CD4-positive, alpha-beta T cell (primary cell): ENCODE measurements around the gene DDN. TPM values are rescaled to one million over a fixed set of nuclear protein-coding genes. Genes with fewer than 3 reads are reported as not detected.

Experiments used
- ATAC-seq: fragments of 200-7000 bp; cut with Tn5 transposase; one replicate; pipeline ENCODE4 v1.10.0; 2022; ENCODE audit warnings: mild to moderate bottlenecking; ENCODE audit not compliant: poor library complexity
- CTCF ChIA-PET: fragments of 350-600 bp; sonication (Branson Sonifier 250); formaldehyde crosslinking; loops from one replicate; lab custom pipeline; 2021; ENCODE audit warnings: antibody characterized with exemption, inconsistent platforms; lab: Charles Lee
- POLR2A ChIA-PET: fragments of 350-600 bp; sonication (Branson Sonifier 250); formaldehyde crosslinking; loops from one replicate; lab custom pipeline; 2021; ENCODE audit warnings: antibody characterized with exemption, inconsistent platforms; lab: Charles Lee
- DNase-seq, 14 experiments: peaks; one replicate each; pipeline ENCODE4 v3.0.0-alpha.2; 2013 to 2020; ENCODE audit warnings: mixed read lengths in 2 of 14
- H3K27ac ChIP-seq, 2 donors: one replicate each; pipeline versions ENCODE4 v1.5.1 to v1.7.0; 2013; ENCODE audit warnings: low read length in 2 of 2, low read depth in 1 of 2, mild to moderate bottlenecking in 1 of 2
- H3K27me3 ChIP-seq, 2 experiments: 1 replicate in 1 of 2; 2 replicates in 1 of 2; pipeline versions ENCODE4 v1.6.1 to v1.7.0; 2013; ENCODE audit warnings: low read length in 2 of 2, control low read depth in 1 of 2, mild to moderate bottlenecking in 1 of 2, moderate library complexity in 1 of 2; ENCODE audit not compliant: insufficient read depth in 2 of 2, control insufficient read depth in 1 of 2
- H3K36me3 ChIP-seq: one replicate; pipeline ENCODE4 v1.6.1; 2013; ENCODE audit warnings: low read length, control low read depth; ENCODE audit not compliant: insufficient read depth
- H3K4me1 ChIP-seq: one replicate; pipeline ENCODE4 v1.6.1; 2013; ENCODE audit warnings: low read length, control low read depth; ENCODE audit not compliant: insufficient read depth
- H3K4me3 ChIP-seq: one replicate; pipeline ENCODE4 v1.5.1; 2013; ENCODE audit warnings: mild to moderate bottlenecking, low read length, moderate library complexity
- H3K9me3 ChIP-seq, 2 experiments: 1 replicate in 1 of 2; 2 replicates in 1 of 2; pipeline versions ENCODE4 v1.6.1 to v1.7.0; 2013; ENCODE audit warnings: low read length in 2 of 2, mild to moderate bottlenecking in 2 of 2, control low read depth in 1 of 2, moderate library complexity in 1 of 2; ENCODE audit not compliant: control insufficient read depth in 1 of 2, insufficient read depth in 1 of 2
- H3K27ac Mint-ChIP-seq: one replicate; pipeline ENCODE4 v1.8.0; 2020; ENCODE audit warnings: mixed read lengths
- H3K27me3 Mint-ChIP-seq: one replicate; pipeline ENCODE4 v1.8.0; 2021; ENCODE audit warnings: mixed read lengths
- H3K36me3 Mint-ChIP-seq: one replicate; pipeline ENCODE4 v1.8.0; 2021; ENCODE audit warnings: low read depth, mixed read lengths
- H3K4me1 Mint-ChIP-seq: one replicate; pipeline ENCODE4 v1.8.0; 2021; ENCODE audit warnings: low read depth, mixed read lengths
- H3K4me3 Mint-ChIP-seq: one replicate; pipeline ENCODE4 v1.8.0; 2020; ENCODE audit warnings: mild to moderate bottlenecking, mixed read lengths
- H3K9me3 Mint-ChIP-seq: one replicate; pipeline ENCODE4 v1.8.0; 2020; ENCODE audit warnings: mixed read lengths
- CTCF ChIP-seq: fragments of 200-600 bp; IDR thresholded peaks from one replicate; pipeline ENCODE4 v1.8.0; 2022; ENCODE audit warnings: antibody characterized with exemption, mild to moderate bottlenecking
- intact Hi-C, 2 experiments: fragments of 100-400 bp; cut with DNase I in 1 of 2; cut with micrococcal nuclease in 1 of 2; formaldehyde crosslinking; loops; one replicate each; pipeline versions ENCODE4 v1.15.1 to v1.9.0; 2023 to 2025; cut with DNase I, micrococcal nuclease
- polyA plus RNA-seq, 2 donors: library from polyadenylated mRNA; unstranded; fragments of 120-200 nt; gene quantifications; one replicate each; pipeline ENCODE4 v1.2.1, GENCODE V29; 2013
- total RNA-seq, 174 experiments: library from RNA in 2 of 174; stranded (reverse) in 2 of 174; gene quantifications; one replicate each; pipeline ENCODE4 v1.2.3 and lab custom pipeline; 2021 to 2026

DDN gene
- total RNA-seq (under 1 TPM; 0.30 to 0.47 TPM), total RNA-seq (lab: John Stamatoyannopoulos, UW) (0 to 2.3 (median 0.30) reads per million in 172 experiments)
- polyA plus RNA-seq (2013, experiment 1 of 2) = not detected
- polyA plus RNA-seq (2013, experiment 2 of 2) = 0.56 TPM

GRCh38 chr12:48999371-49000131 lies at the start of gene DDN:
DDN (minus strand) TSS chr12:48999375; CDS start chr12:48999287, 88 bp downstream.
- ATAC-seq (peak; percentile 67), DNase-seq (peak in 8 of 14 experiments; percentile 33 to 78 (median 44))
- no peak within 1 kb of the TSS for H3K27ac Mint-ChIP-seq
- peak within 1 kb of the TSS; percentile 74 for H3K4me3 Mint-ChIP-seq
- H3K9me3 ChIP-seq = peaks cover 0 to 13% of the 10 kb centered on the region in 2 experiments
- no peak for TF ChIP-seq CTCF
- intact Hi-C loops = loop anchor here in 1 of 2 experiments (5.0 kb wide), 1 partner anchor 97 kb away; a partner anchor contains a TSS
- ChIA-PET POLR2A (interaction anchor here (1.0 to 4.9 kb wide), 4 partner anchors 11 to 21 kb away, joined by 3 to 29 read pairs (median 4); no protein-coding TSS in a partner anchor), CTCF (interaction anchor here (0.9 to 4.0 kb wide), 5 partner anchors 11 to 66 kb away, joined by 4 to 25 read pairs (median 7); partner anchors contain the start of gene WNT1)
- H3K36me3 Mint-ChIP-seq = peaks cover 51% of the 10 kb centered on the region
- no peaks in the 10 kb centered on the region for H3K9me3 Mint-ChIP-seq
- peaks cover 50% of the 10 kb centered on the region for H3K4me1 Mint-ChIP-seq
- peak within 1 kb of the TSS; percentile 30 for H3K4me3 ChIP-seq
- H3K27me3 Mint-ChIP-seq = peaks cover 66% of the 10 kb centered on the region
- peaks cover 27% of the 10 kb centered on the region for H3K36me3 ChIP-seq
- H3K4me1 ChIP-seq = peaks cover 49% of the 10 kb centered on the region
- H3K27me3 ChIP-seq = peaks cover 56 to 57% of the 10 kb centered on the region in 2 experiments
- H3K27ac ChIP-seq = no peak within 1 kb of the TSS

- no peak for ATAC-seq
- no peaks in the 10 kb centered on the region for H3K27me3 ChIP-seq
- intact Hi-C loops = no loop called here
- no peak for DNase-seq
- peaks cover 100% of the 10 kb centered on the region for H3K36me3 Mint-ChIP-seq
- no peak for TF ChIP-seq CTCF
- H3K36me3 ChIP-seq = peaks cover 98% of the 10 kb centered on the region
- H3K27ac ChIP-seq = no peak overlapping the region
- H3K9me3 Mint-ChIP-seq = no peaks in the 10 kb centered on the region
- H3K4me3 ChIP-seq = no peak overlapping the region
- ChIA-PET POLR2A (no interaction called here), CTCF (no interaction called here)
- no peaks in the 10 kb centered on the region for H3K27me3 Mint-ChIP-seq
- H3K9me3 ChIP-seq = no peaks in the 10 kb centered on the region
- peaks cover 9% of the 10 kb centered on the region for H3K4me1 ChIP-seq
- H3K4me3 Mint-ChIP-seq = no peak overlapping the region
- peaks cover 4% of the 10 kb centered on the region for H3K4me1 Mint-ChIP-seq
- H3K27ac Mint-ChIP-seq = no peak overlapping the region
Observed at GRCh38 chr12:49048953-49049352, 49.8 kb upstream of the DDN start.

- no peak for TF ChIP-seq CTCF
- POLR2A ChIA-PET = no interaction called here
- H3K4me1 ChIP-seq = peaks cover 15% of the 10 kb centered on the region
- H3K4me3 Mint-ChIP-seq = no peak overlapping the region
- no peak overlapping the region for H3K27ac Mint-ChIP-seq
- CTCF ChIA-PET = interaction anchor here (1.2 kb wide), 1 partner anchor 52 kb away, joined by 4 read pairs; no protein-coding TSS in a partner anchor
- ATAC-seq = no peak
- H3K36me3 ChIP-seq = peaks cover 98% of the 10 kb centered on the region
- H3K9me3 ChIP-seq = no peaks in the 10 kb centered on the region
- intact Hi-C loops = no loop called here
- H3K27ac ChIP-seq = no peak overlapping the region
- no peaks in the 10 kb centered on the region for H3K27me3 ChIP-seq
- H3K4me3 ChIP-seq = no peak overlapping the region
- H3K4me1 Mint-ChIP-seq = peaks cover 6% of the 10 kb centered on the region
- no peak for DNase-seq
- H3K27me3 Mint-ChIP-seq = no peaks in the 10 kb centered on the region
- peaks cover 100% of the 10 kb centered on the region for H3K36me3 Mint-ChIP-seq
- H3K9me3 Mint-ChIP-seq = no peaks in the 10 kb centered on the region
Observed at GRCh38 chr12:49046129-49046895, 47.1 kb upstream of the DDN start.
